Stimulated activated CD4-positive, alpha-beta T cell treated with anti-CD3 and anti-CD28 coated beads, TNF-alpha, amount 100 ng/mL, for 1 hour (primary cell): Measurements from ENCODE around the gene MBOAT1.
A peak's percentile ranks its signal among the peaks of the same experiment; 100 is the strongest.
"Not testable (repeated sequence)": the region's sequence is repeated elsewhere in the genome, so short reads cannot be mapped to it uniquely, and the experiment has no call there.

Experiments
- DNase-seq, 3 donors: peaks; one replicate each; pipeline ENCODE4 v3.0.0-alpha.2; 2020; ENCODE audit warnings: low read depth in 3 of 3, low spot score in 1 of 3

Gene MBOAT1

GRCh38 chr6:20212392-20213111 is at the start of gene MBOAT1:
Gene MBOAT1 (minus strand): TSS chr6:20212469. CDS start chr6:20212234, 235 bp downstream.
- peak; percentile 9 to 30 (median 15) for DNase-seq

- DNase-seq: no peak
These were observed 49.4 kb upstream of the MBOAT1 start for GRCh38 chr6:20261685-20262084.

- DNase-seq: no peak
These were observed 48.1 kb upstream of the MBOAT1 start for GRCh38 chr6:20260360-20260759.

GRCh38 chr6:20259316-20260049 is 47.2 kb upstream of the MBOAT1 start:
- DNase-seq: no peak

- no peak for DNase-seq
These were observed 43.2 kb upstream of the MBOAT1 start for GRCh38 chr6:20255428-20255827.

GRCh38 chr6:20254295-20254694 is 42.0 kb upstream of the MBOAT1 start:
- DNase-seq: no peak

- no peak for DNase-seq
These were observed 40.8 kb upstream of the MBOAT1 start for GRCh38 chr6:20253021-20253420.

- no peak for DNase-seq
These were observed 40.0 kb upstream of the MBOAT1 start for GRCh38 chr6:20252311-20252710.

GRCh38 chr6:20251525-20251924 is 39.3 kb upstream of the MBOAT1 start:
- no peak for DNase-seq

- DNase-seq: no peak
These were observed 33.9 kb upstream of the MBOAT1 start for GRCh38 chr6:20246125-20246524.

GRCh38 chr6:20244807-20245681 is 32.8 kb upstream of the MBOAT1 start:
- DNase-seq: not testable (repeated sequence)

GRCh38 chr6:20243288-20243687 is 31.0 kb upstream of the MBOAT1 start:
- no peak for DNase-seq

GRCh38 chr6:20242397-20242796 is 30.1 kb upstream of the MBOAT1 start:
- no peak for DNase-seq

- no peak for DNase-seq
These were observed 28.8 kb upstream of the MBOAT1 start for GRCh38 chr6:20241102-20241501.

GRCh38 chr6:20238688-20239587 is 26.7 kb upstream of the MBOAT1 start:
- DNase-seq: no peak

GRCh38 chr6:20237677-20238460 is 25.6 kb upstream of the MBOAT1 start:
- no peak for DNase-seq

- no peak for DNase-seq
These were observed 24.8 kb upstream of the MBOAT1 start for GRCh38 chr6:20236909-20237600.

GRCh38 chr6:20236344-20236743 is 24.1 kb upstream of the MBOAT1 start:
- DNase-seq: no peak

GRCh38 chr6:20235041-20235440 is 22.8 kb upstream of the MBOAT1 start:
- DNase-seq: no peak
